Endothelial cell of umbilical vein (primary cell): ENCODE data around the gene METTL5. TPM values are rescaled to one million over a fixed set of nuclear protein-coding genes. Genes with fewer than 3 reads are reported as not detected.

Experiments used
- BruUV-seq: library from RNA; stranded (reverse); fragments of 400-500 nt; replicated peaks from 2 replicates; lab custom pipeline; 2021; lab: Mats Ljungman, UMichigan
- CTCF ChIA-PET: fragments of 300-600, 350-600 bp; sonication (Branson Sonifier 250); formaldehyde crosslinking; loops from one replicate; lab custom pipeline; 2021; ENCODE audit warnings: antibody characterized with exemption, inconsistent platforms; lab: Charles Lee
- POLR2A ChIA-PET: fragments of 300-600, 350-600 bp; sonication (Branson Sonifier 250); formaldehyde crosslinking; loops from one replicate; lab custom pipeline; 2021; ENCODE audit warnings: antibody characterized with exemption, inconsistent platforms; lab: Charles Lee
- DNase-seq: peaks from one replicate; pipeline ENCODE4 v3.0.0-alpha.2; 2011; ENCODE audit warnings: low read depth, low spot score
- FAIRE-seq: peaks from 2 replicates; lab custom pipeline; 2011; peaks lifted over from hg19 to GRCh38; lab: Jason Lieb, UNC
- H2AFZ ChIP-seq: 2 replicates; pipeline ENCODE4 v1.6.0; 2012; ENCODE audit warnings: low read depth, low read length, control low read depth, inconsistent platforms
- H3K27ac ChIP-seq: 2 replicates; pipeline ENCODE4 v1.5.1; 2011; ENCODE audit warnings: low read depth, mild to moderate bottlenecking, control low read depth, low read length, moderate library complexity; ENCODE audit not compliant: insufficient read depth
- H3K27me3 ChIP-seq, 2 experiments: 2 replicates each; pipeline versions ENCODE4 v1.6.0 to v1.6.1; 2011; ENCODE audit warnings: low read length in 2 of 2, mixed read lengths in 1 of 2; ENCODE audit not compliant: control insufficient read depth in 2 of 2, insufficient read depth in 2 of 2
- H3K36me3 ChIP-seq, 2 experiments: 2 replicates in 1 of 2; 3 replicates in 1 of 2; pipeline ENCODE4 v1.5.1; 2011; ENCODE audit warnings: low read length in 2 of 2, mild to moderate bottlenecking in 1 of 2, moderate library complexity in 1 of 2; ENCODE audit not compliant: control insufficient read depth in 2 of 2, insufficient read depth in 2 of 2; ENCODE audit errors: extremely low read depth in 1 of 2
- H3K4me1 ChIP-seq: 3 replicates; pipeline ENCODE4 v1.5.1; 2011; ENCODE audit warnings: mild to moderate bottlenecking, low read length; ENCODE audit not compliant: control insufficient read depth, insufficient read depth; ENCODE audit errors: extremely low read depth
- H3K4me2 ChIP-seq: 2 replicates; pipeline ENCODE4 v1.6.1; 2011; ENCODE audit warnings: low read length, control low read depth, mixed read lengths; ENCODE audit not compliant: insufficient read depth
- H3K4me3 ChIP-seq, 3 experiments: fragments of 200-600 bp in 1 of 3; sonication (generic), shearing (Covaris generic) in 1 of 3; replicated peaks in 1 of 3; 2 replicates each; pipeline ENCODE4 v1.5.1; 2011 to 2016; ENCODE audit warnings: control low read depth in 3 of 3, low read length in 3 of 3, mild to moderate bottlenecking in 2 of 3, inconsistent platforms in 1 of 3, low read depth in 1 of 3, moderate library complexity in 1 of 3; ENCODE audit not compliant: insufficient read depth in 1 of 3
- H3K79me2 ChIP-seq: 2 replicates; pipeline ENCODE4 v1.6.0; 2012; ENCODE audit warnings: low read length, inconsistent platforms; ENCODE audit not compliant: control insufficient read depth, insufficient read depth
- H3K9ac ChIP-seq: replicated peaks from 2 replicates; pipeline ENCODE3; 2011; ENCODE audit warnings: low read length, control low read depth; ENCODE audit not compliant: insufficient read depth; ENCODE audit errors: extremely low read depth
- H3K9me1 ChIP-seq: replicated peaks from 3 replicates; pipeline ENCODE4 v1.6.0; 2011; ENCODE audit warnings: mild to moderate bottlenecking, low read length; ENCODE audit not compliant: control insufficient read depth, insufficient read depth; ENCODE audit errors: extremely low read depth
- H3K9me3 ChIP-seq: replicated peaks from 2 replicates; pipeline ENCODE4 v1.5.1; 2012; ENCODE audit warnings: low read length, inconsistent platforms; ENCODE audit not compliant: control insufficient read depth, insufficient read depth
- H4K20me1 ChIP-seq: replicated peaks from 2 replicates; pipeline ENCODE3; 2011; ENCODE audit warnings: mild to moderate bottlenecking, low read length; ENCODE audit not compliant: control insufficient read depth, insufficient read depth; ENCODE audit errors: extremely low read depth
- EZH2 ChIP-seq: IDR thresholded peaks from 2 replicates; pipeline ENCODE4 v1.6.1; 2012; ENCODE audit warnings: borderline replicate concordance, low read depth, mild to moderate bottlenecking, moderate library complexity, low read length, inconsistent platforms; ENCODE audit not compliant: severe bottlenecking
- FOS ChIP-seq: IDR thresholded peaks from 2 replicates; pipeline ENCODE4 v1.6.1; 2011; ENCODE audit warnings: mild to moderate bottlenecking, low read length, moderate library complexity, borderline replicate concordance; ENCODE audit not compliant: insufficient read depth
- GATA2 ChIP-seq: IDR thresholded peaks from 2 replicates; pipeline ENCODE4 v1.7.0; 2011; ENCODE audit warnings: low read depth, mild to moderate bottlenecking, moderate library complexity, mixed read lengths, low read length; ENCODE audit not compliant: insufficient read length, insufficient read depth
- JUN ChIP-seq: IDR thresholded peaks from 2 replicates; pipeline ENCODE4 v1.6.1; 2011; ENCODE audit warnings: borderline replicate concordance, low read depth; ENCODE audit not compliant: insufficient read length, insufficient read depth
- MYC ChIP-seq: IDR thresholded peaks from one replicate; pipeline ENCODE4 v1.6.1; 2011; ENCODE audit warnings: mild to moderate bottlenecking, low read depth, low read length
- POLR2A ChIP-seq: IDR thresholded peaks from 2 replicates; pipeline ENCODE4 v1.6.1; 2012; ENCODE audit warnings: low read depth, mild to moderate bottlenecking, control low read depth, low read length
- POLR2AphosphoS5 ChIP-seq: IDR thresholded peaks from 2 replicates; pipeline ENCODE4 v1.6.1; 2012; ENCODE audit warnings: low read depth, mild to moderate bottlenecking, control low read depth, low read length, moderate library complexity; ENCODE audit not compliant: insufficient read depth
- dilution Hi-C: fragments of 300-500 bp; cut with MboI; formaldehyde crosslinking; loops from one replicate; pipeline ENCODE4 v1.15.0; 2019; ENCODE audit warnings: low sequenced_read_pairs; ENCODE audit not compliant: extremely low pct_ligation_motif_present
- intact Hi-C: fragments of 100-400 bp; cut with micrococcal nuclease; formaldehyde crosslinking; loops from one replicate; pipeline ENCODE4 v1.10.0; 2022
- polyA plus RNA-seq, 4 experiments: library from polyadenylated mRNA; depleted of rRNA in 3 of 4; stranded (reverse) in 3 of 4; unstranded in 1 of 4; fragments of >200 nt; gene quantifications; 2 replicates each; pipeline versions ENCODE4 v1.2.1 to v1.2.3, GENCODE V29; 2011 to 2012; ENCODE audit warnings: missing spikeins in 1 of 4
- total RNA-seq: library from RNA; stranded (reverse); gene quantifications from 2 replicates; pipeline ENCODE4 v1.2.3, GENCODE V29; 2021
- TF ChIP-seq, protein P1 (sequence below), 2 donors: IDR thresholded peaks; 1 replicate in 1 of 2; 2 replicates in 1 of 2; pipeline ENCODE4 v1.5.1; 2011; ENCODE audit warnings: low read length in 2 of 2, mild to moderate bottlenecking in 2 of 2, moderate library complexity in 2 of 2, control low read depth in 1 of 2, inconsistent platforms in 1 of 2, low read depth in 1 of 2; ENCODE audit not compliant: insufficient read depth in 1 of 2; ENCODE audit errors: extremely low read depth in 1 of 2
- TF ChIP-seq, protein P2 (sequence below): IDR thresholded peaks from 2 replicates; pipeline ENCODE4 v1.6.1; 2011; ENCODE audit not compliant: insufficient read depth, insufficient read length

METTL5 gene
- total and polyA plus RNA-seq, 2 donors (not counting 3 experiments of a cell fraction or from before 2014, with no cell fraction given), result 27.0 to 52.0 TPM

DNA sequence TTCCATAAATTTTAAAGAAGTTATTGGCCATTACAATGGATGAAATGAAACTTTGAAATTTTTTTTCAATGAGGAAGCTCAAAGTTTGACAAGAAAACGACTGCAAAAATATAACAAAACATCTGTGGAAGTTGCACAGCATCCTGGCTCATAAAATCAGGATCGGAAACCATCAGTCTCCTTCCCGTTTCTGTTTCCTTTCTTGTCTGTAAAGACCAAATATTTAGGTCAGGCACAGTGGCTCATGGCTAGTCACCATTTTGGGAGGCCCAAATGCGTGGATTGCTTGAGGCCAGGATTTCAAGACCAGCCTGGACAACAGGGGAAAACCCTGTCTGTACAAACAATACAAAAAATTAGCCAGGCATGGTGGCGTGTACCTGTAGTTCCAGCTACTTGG is 53.7 kb downstream of the METTL5 start:
- H3K4me3 ChIP-seq, result no peak overlapping the region
- no peak for TF ChIP-seq JUN
- TF ChIP-seq, protein P1, sequence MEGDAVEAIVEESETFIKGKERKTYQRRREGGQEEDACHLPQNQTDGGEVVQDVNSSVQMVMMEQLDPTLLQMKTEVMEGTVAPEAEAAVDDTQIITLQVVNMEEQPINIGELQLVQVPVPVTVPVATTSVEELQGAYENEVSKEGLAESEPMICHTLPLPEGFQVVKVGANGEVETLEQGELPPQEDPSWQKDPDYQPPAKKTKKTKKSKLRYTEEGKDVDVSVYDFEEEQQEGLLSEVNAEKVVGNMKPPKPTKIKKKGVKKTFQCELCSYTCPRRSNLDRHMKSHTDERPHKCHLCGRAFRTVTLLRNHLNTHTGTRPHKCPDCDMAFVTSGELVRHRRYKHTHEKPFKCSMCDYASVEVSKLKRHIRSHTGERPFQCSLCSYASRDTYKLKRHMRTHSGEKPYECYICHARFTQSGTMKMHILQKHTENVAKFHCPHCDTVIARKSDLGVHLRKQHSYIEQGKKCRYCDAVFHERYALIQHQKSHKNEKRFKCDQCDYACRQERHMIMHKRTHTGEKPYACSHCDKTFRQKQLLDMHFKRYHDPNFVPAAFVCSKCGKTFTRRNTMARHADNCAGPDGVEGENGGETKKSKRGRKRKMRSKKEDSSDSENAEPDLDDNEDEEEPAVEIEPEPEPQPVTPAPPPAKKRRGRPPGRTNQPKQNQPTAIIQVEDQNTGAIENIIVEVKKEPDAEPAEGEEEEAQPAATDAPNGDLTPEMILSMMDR (IDR thresholded peaks at IDR 0.05; ENCODE audit: extremely low read depth in 1 of 2, insufficient read depth in 1 of 2, low read depth in 1 of 2, low read length in 2 of 2), result no peak
- TF ChIP-seq GATA2, result no peak
- TF ChIP-seq, protein P2, sequence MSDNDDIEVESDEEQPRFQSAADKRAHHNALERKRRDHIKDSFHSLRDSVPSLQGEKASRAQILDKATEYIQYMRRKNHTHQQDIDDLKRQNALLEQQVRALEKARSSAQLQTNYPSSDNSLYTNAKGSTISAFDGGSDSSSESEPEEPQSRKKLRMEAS, result no peak
- no peak for TF ChIP-seq MYC
- no peak for TF ChIP-seq POLR2A
- no peak for TF ChIP-seq POLR2AphosphoS5
- no peak for TF ChIP-seq FOS
- no peak for TF ChIP-seq EZH2
- no peaks in the 10 kb centered on the region for H3K9me1 ChIP-seq
- H3K9me3 ChIP-seq, result no peaks in the 10 kb centered on the region
- H3K4me1 ChIP-seq, result no peaks in the 10 kb centered on the region
- DNase-seq (peak; percentile 54), FAIRE-seq (no peak)
- peak overlapping the region; percentile 14 for H3K4me2 ChIP-seq
- peaks cover 0 to 14% of the 10 kb centered on the region in 2 experiments for H3K27me3 ChIP-seq
- no TSS peak for BruUV-seq
- ChIA-PET CTCF (interaction anchor here (1.0 to 1.4 kb wide), 3 partner anchors 157 to 319 kb away, joined by 3 read pairs; partner anchors contain the start of gene BBS5), POLR2A (interaction anchor here (0.6 kb wide), 1 partner anchor 31 kb away, joined by 3 read pairs; no protein-coding TSS in a partner anchor)
- no peaks in the 10 kb centered on the region for H3K79me2 ChIP-seq
- dilution Hi-C loops (no loop called here), intact Hi-C loops (no loop called here)
- H4K20me1 ChIP-seq, result no peaks in the 10 kb centered on the region
- no peak overlapping the region for H3K27ac ChIP-seq
- H3K9ac ChIP-seq, result no peak overlapping the region
- H2AFZ ChIP-seq, result peak overlapping the region; percentile 56
- H3K36me3 ChIP-seq, result no peaks in the 10 kb centered on the region
